HG03196 (cell line): ENCODE data around the gene TMEM201.

Experiments used
- ATAC-seq: cut with Tn5 transposase; IDR thresholded peaks from one replicate; pipeline ENCODE4 v1.9.1; 2021; ENCODE audit not compliant: unreplicated experiment

The TMEM201 gene

DNA sequence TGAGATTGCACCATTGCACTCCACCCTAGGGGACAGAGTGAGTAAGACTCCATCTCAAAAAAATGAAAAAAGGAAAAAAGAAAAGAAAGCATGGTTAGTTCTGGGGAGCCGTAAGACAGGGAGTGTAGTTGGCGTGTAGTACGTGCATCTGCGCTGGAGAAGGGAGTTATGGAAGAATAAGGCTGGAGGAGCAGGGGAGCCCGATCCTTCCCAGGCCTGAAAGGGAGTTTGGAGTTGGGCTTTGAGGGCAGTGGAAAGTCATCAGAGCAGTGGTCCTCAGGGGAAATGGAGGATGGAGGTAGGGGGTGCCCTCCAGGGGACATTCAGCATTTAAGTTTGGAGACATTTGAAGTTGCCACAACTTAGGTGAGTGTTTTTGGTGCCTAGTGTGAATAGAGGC is 11.3 kb upstream of the TMEM201 start:
- no peak for ATAC-seq

- no peak for ATAC-seq
Measured at GRCh38 chr1:9580942-9581341, 7.8 kb upstream of the TMEM201 start.

GRCh38 chr1:9586147-9586766 is 2.5 kb upstream of the TMEM201 start:
- no peak for ATAC-seq

- no peak for ATAC-seq
Measured at GRCh38 chr1:9589144-9589718, 520 bp downstream of the TMEM201 start.

DNA sequence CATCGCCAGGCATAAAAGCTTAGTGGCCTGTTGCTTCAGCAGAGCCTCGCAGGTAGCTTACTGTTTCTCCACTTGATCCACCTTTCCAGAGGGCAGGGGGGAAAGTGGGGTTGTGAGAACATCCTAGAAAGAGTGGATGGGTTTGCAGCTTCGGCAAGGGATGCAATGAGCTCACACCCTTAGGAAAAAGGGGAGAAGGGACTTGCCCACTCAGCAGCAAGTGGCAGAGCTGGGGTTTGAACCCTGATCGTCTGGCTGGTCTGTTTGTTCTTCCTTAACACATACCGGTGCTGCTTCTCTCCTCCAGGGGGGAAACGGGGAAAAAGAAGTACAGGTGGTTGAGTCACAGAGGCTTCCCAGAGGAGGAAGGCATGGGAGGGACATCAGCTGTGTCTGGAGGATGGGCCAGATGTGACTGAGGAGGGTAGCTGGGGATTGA is 1.0 kb downstream of the TMEM201 start:
- ATAC-seq: no peak

GRCh38 chr1:9590201-9590600 is 1.5 kb downstream of the TMEM201 start:
- no peak for ATAC-seq

DNA sequence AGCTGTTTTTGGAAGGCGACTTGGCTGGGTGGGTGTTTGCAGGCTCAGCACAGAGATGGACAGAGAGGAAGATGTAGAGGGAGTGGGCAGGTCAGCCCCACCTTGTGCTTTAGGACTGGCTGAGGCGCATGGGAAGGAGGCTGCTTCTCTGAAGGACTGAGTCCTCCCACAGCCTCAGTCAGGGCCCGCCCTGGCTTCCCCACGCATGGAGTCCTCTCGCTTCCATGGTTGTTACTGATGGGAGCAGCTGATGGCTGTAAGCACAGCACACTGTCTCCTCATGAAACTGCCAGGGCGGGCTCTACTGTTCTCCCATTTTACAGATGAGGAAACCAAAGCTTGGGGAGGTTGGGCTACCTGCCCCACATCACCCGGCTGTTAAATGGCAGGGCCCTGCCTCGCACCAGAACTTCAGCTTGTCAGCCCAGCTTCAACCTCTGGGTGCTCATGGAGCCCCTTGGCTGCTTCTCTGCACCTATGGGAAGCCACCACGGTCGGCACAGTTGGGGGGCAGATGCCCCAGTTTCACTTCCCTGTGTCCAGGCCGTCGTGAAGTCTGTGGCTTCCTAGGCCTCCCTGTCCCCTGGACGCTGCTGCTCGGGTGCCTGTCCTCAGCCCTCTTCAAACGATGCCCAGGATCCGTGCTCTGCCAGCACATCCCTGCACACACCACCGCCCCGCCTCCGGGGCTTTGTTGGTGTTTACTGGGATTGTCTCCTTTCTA is 2.4 kb downstream of the TMEM201 start:
- ATAC-seq: no peak

DNA sequence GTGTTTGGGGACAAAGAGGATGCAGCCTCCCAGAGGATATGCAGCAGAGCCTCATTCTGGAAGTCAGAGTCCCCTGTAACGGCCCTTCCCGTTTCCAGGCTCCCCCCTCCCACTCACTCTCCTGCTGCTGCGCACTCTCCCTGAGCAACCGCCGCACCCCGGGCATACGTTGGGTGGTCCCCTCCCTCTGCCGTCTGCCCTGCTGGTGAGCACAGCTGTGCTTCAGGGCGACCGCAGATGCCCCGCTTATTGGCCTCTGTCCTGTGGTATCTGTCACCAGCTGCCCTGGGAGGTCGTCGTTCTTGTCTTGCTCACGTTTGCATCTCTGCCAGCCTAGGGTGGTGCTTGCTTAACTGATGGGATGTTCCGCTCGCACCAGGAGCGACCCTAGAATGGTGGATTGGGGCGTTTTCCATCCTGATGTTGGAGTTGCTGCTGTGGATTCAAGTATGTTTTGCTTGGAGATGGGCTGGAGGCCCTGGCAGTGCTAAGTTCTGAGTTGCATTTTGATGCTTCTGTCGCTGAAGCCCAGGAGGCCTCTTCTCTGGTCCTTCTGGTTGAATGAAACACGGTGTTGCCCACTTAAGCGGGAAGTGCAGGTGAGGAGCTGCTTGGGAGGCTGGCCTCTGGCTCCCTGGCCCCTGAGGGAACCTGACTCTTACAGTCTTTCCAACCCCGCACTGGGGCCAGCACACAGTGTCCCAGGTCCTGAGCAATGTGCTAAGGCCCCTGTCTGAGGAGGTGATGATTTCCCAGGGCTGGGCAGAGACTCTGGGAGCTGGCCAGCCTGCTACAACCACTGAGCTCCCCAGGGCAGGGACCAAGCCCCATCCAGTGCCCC is 3.2 kb downstream of the TMEM201 start:
- no peak for ATAC-seq

DNA sequence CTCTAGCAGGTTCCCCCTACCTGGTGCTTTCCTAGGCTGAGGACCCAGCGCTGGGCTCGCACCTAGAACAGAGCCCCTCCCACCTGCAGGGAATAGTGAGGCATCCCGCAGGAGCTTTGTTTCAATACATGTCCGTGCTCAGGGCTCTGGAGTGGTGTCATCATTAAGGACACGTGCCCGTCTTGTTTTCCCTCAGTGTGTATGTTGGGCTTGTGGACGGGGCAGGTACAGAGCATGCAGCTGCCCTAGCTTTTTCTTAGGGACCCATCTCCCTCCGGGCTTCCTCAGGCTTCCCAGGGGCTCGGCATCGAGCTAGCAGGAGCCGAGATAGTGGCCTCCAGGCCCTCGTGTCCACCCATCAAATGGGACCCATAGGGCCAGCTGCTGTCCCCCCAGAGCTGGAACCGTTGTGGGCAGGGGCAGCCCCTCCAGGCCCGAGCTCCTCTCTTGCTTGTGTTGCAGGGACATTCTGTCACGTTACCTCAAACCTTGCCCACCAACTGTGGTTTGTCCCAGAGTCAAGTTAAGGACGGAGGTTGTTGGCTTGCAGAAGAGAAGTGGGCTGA is 3.9 kb downstream of the TMEM201 start:
- no peak for ATAC-seq

DNA sequence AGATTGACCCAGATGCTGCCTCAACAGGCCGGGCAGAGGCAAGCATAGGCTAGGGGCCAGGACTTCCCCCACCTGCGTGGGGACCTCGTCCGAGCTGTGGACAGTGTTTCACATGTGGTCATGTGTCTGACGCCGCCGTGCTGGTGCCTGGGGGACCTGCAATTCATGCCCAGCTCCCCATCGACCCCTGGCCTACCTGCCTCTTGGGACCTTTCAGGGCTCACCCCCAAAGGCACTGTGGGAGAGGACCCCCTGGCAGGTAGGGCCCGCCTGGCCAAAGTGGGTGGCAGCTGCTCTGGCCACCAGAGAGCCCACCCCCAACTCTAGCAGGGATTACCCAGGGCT is 4.4 kb downstream of the TMEM201 start:
- ATAC-seq: no peak

- ATAC-seq: no peak
Measured at GRCh38 chr1:9593492-9594465, 5.1 kb downstream of the TMEM201 start.

DNA sequence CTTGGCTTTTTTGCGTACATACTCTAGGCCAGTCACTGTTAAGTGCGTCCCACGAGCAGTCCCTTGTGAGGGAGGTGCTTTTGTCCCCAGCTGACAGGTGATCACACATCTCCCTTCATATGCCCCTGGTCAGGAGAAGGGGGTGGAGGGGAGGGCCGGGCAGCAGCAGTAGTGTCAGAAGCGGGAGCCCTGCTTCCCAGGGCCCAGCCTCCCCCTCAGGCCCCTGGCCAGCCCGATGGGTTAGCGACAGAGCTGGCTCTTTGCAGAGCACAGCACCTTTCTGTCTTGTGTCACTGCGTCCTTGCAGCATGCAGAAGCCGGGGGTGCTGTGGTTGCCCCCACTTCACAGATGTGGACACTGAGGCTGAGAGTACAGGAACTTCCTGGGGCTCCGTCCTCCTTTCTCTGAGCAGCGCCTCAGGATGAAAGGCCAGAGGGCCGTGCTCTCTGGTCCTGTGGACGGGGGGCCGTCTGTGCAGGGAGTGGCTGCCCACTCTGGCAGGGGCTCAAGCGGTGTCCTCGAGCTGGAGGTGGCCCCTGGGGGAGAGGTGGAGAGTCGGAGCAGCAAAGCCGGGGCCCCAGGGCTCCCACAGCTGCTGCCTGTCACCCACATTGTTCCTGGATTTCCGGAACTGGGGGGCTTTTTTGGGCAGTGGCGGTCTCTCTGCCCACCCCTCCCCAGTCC is 5.9 kb downstream of the TMEM201 start:
- ATAC-seq: no peak

GRCh38 chr1:9595156-9595967 is 6.7 kb downstream of the TMEM201 start:
- ATAC-seq: no peak

GRCh38 chr1:9595968-9596340 is 7.2 kb downstream of the TMEM201 start:
- ATAC-seq: no peak

GRCh38 chr1:9596415-9597123 is 7.9 kb downstream of the TMEM201 start:
- no peak for ATAC-seq

- ATAC-seq: no peak
Measured at GRCh38 chr1:9597361-9598315, 8.9 kb downstream of the TMEM201 start.

DNA sequence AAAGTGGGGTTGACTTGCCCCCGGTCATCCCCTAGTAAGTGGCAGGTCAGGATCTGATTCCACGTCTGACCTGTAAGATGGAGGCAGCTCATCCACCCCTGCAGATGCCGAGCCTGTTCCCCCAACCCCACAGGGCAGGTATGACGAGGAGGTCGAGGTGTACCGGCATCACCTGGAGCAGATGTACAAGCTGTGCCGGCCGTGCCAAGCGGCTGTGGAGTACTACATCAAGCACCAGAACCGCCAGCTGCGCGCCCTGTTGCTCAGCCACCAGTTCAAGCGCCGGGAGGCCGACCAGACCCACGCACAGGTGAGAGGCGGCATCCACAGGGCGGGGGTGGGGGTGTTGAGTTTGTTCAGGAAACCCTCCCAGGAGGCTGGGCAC is 9.6 kb downstream of the TMEM201 start:
- no peak for ATAC-seq
